Adrenal gland (tissue), 12 donors: Measurements from ENCODE around the gene ATP11A. TPM values are rescaled to one million over a fixed set of nuclear protein-coding genes. Genes with fewer than 3 reads are reported as not detected.

Source experiments
- DNase-seq, 7 donors: peaks; one replicate each; pipeline ENCODE4 v3.0.0-alpha.2; 2019 to 2020
- H3K27ac ChIP-seq, 5 donors: fragments of 200-600 bp; sonication (generic) in 4 of 5; 1 replicate in 3 of 5; 2 replicates in 2 of 5; pipeline versions ENCODE4 v1.5.1 to v1.8.0; 2016 to 2020; ENCODE audit warnings: mild to moderate bottlenecking in 1 of 5
- H3K27me3 ChIP-seq: fragments of 200-600 bp; 2 replicates; pipeline ENCODE4 v1.8.0; 2021
- H3K36me3 ChIP-seq, 2 donors: fragments of 200-600 bp; replicated peaks in 1 of 2; 1 replicate in 1 of 2; 2 replicates in 1 of 2; pipeline versions ENCODE4 v1.5.1 to v1.8.0; 2018 to 2022
- H3K4me1 ChIP-seq, 2 donors: fragments of 200-600 bp; replicated peaks in 1 of 2; 1 replicate in 1 of 2; 2 replicates in 1 of 2; pipeline versions ENCODE4 v1.5.1 to v1.8.0; 2018 to 2021
- H3K4me3 ChIP-seq, 4 donors: fragments of 200-600 bp; sonication (generic) in 3 of 4; one replicate each; pipeline ENCODE4 v1.5.1; 2016 to 2018
- H3K9me3 ChIP-seq, 3 donors: fragments of 200-600 bp; sonication (generic) in 1 of 3; replicated peaks in 1 of 3; 1 replicate in 2 of 3; 2 replicates in 1 of 3; pipeline versions ENCODE4 v1.5.1 to v1.8.0; 2016 to 2021
- CTCF ChIP-seq, 6 experiments: fragments of 450-650 bp in 4 of 6; fragments of 200-600 bp in 2 of 6; sonication (generic) in 1 of 6; IDR thresholded peaks; 1 replicate in 5 of 6; 2 replicates in 1 of 6; pipeline versions ENCODE4 v1.5.1 to v1.8.0; 2016 to 2021; ENCODE audit warnings: antibody characterized with exemption in 6 of 6, mild to moderate bottlenecking in 2 of 6, moderate library complexity in 1 of 6
- POLR2A ChIP-seq, 2 donors: fragments of 450-650 bp; IDR thresholded peaks; one replicate each; pipeline ENCODE4 v1.6.1; 2017; ENCODE audit warnings: antibody characterized with exemption in 2 of 2, mild to moderate bottlenecking in 2 of 2, moderate library complexity in 1 of 2
- WGBS, 4 donors: extraction: QIAGEN DNeasy Blood & Tissue Kit in 2 of 4; methylation state at CpG; one replicate each; pipeline versions ENCODE4 v1.1.5 to v1.1.7; 2013 to 2017; 5-methylcytosine and 5-hydroxymethylcytosine counted together
- intact Hi-C, 2 donors: fragments of 100-400 bp; cut with DNase I; formaldehyde crosslinking; loops; one replicate each; pipeline versions ENCODE4 v1.14.1 to v1.15.0; 2022 to 2023
- polyA plus RNA-seq, 3 donors: library from polyadenylated mRNA; stranded (reverse); fragments of 200-250 nt in 2 of 3; fragments of 350-450 nt in 1 of 3; fragmentation: Illumina TruSeq in 1 of 3; extraction: RNeasy Lipid Tissue Mini Kit (QIAGEN cat#74804) in 1 of 3; gene quantifications; one replicate each; pipeline ENCODE4 v1.2.3, GENCODE V29; 2013 to 2014
- total RNA-seq, 9 donors: library from RNA; depleted of rRNA in 4 of 9; stranded (reverse); fragments of >200 nt in 4 of 9; fragments of 120-200 nt in 1 of 9; fragmentation: NEBNext Ultra II Directional in 1 of 9; extraction: Animal tissue kit (Norgen Biotek cat#: 25700) in 1 of 9; gene quantifications; one replicate each; pipeline versions ENCODE4 v1.1.0 to v1.2.4, GENCODE V29; 2013 to 2023
- donor health status: healthy with polysubstance abuse.
- donor health status: Bipolar disorder and iron deficiency.
- donor health status: DM: yes; HTN: yes; CAD: no.
- donor health status: DM: no; HTN: no; CAD: no.
- donor health status: DM: no; HTN: no; CAD: no.
- donor health status: DM: yes; HTN: yes; CAD: no.

Gene ATP11A
- total and polyA plus RNA-seq, 12 donors, result 6.0 to 94.1 (median 29.8) TPM

DNA sequence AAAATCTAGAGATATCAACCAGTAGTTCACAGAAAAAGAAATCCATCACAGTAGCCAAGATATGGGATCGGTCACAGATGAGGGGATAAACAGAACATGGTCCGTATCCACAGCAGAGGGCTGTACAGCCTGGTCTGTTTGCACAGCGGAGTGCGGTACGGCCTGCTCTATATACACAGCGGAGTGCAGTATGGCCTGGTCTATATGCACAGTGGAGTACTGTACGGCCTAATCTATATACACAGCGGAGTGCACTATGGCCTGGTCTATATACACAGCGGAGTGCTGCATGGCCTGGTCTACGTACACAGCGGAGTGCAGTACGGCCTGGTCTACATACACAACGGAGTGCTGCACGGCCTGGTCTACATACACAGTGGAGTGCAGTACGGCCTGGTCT lies 236.2 kb downstream of the ATP11A start:
- intact Hi-C loops, result no loop called here
- Histone ChIP-seq H3K27me3 (no peaks in the 10 kb centered on the region), H3K4me3 (no peak overlapping the region), H3K27ac (no peak overlapping the region), H3K36me3 (no peaks in the 10 kb centered on the region), H3K9me3 (no peaks in the 10 kb centered on the region), H3K4me1 (peaks cover 0 to 9% of the 10 kb centered on the region in 2 donors)
- TF ChIP-seq POLR2A (IDR thresholded peaks at IDR 0.05) (no peak), CTCF (IDR thresholded peaks at IDR 0.05) (no peak)
- no peak for DNase-seq
- 87 to 95% (median 89%) methylated on average over 15 of the region's 15 CpGs for WGBS, 4 donors

DNA sequence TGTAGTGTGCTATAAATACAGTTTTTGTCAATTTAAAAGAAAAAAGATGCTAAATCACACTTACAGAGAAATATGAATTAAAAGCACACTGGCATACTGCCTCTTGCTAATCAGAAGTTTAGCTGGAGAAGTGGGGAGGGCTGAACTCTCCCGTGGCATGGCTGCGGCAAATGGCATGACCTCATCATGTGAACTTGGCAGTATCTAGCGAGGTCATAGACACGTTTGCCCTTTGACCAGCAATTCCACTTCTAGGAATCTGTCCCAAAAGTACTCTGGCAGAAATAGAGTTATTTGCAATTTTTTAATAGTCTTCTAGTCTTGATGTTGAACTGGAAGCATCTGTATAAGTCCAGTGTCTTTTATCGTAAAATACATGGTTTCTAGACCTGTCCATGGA lies 237.2 kb downstream of the ATP11A start:
- Histone ChIP-seq H3K27me3 (no peaks in the 10 kb centered on the region), H3K36me3 (no peaks in the 10 kb centered on the region), H3K4me3 (no peak overlapping the region), H3K4me1 (peaks cover 0 to 9% of the 10 kb centered on the region in 2 donors), H3K9me3 (no peaks in the 10 kb centered on the region), H3K27ac (no peak overlapping the region)
- WGBS, 4 donors, result 72 to 77% (median 72%) methylated on average over 5 of the region's 5 CpGs
- TF ChIP-seq CTCF (IDR thresholded peaks at IDR 0.05) (no peak), POLR2A (IDR thresholded peaks at IDR 0.05) (no peak)
- peak in 1 of 7 donors; percentile 30 for DNase-seq
- intact Hi-C loops, result no loop called here

DNA sequence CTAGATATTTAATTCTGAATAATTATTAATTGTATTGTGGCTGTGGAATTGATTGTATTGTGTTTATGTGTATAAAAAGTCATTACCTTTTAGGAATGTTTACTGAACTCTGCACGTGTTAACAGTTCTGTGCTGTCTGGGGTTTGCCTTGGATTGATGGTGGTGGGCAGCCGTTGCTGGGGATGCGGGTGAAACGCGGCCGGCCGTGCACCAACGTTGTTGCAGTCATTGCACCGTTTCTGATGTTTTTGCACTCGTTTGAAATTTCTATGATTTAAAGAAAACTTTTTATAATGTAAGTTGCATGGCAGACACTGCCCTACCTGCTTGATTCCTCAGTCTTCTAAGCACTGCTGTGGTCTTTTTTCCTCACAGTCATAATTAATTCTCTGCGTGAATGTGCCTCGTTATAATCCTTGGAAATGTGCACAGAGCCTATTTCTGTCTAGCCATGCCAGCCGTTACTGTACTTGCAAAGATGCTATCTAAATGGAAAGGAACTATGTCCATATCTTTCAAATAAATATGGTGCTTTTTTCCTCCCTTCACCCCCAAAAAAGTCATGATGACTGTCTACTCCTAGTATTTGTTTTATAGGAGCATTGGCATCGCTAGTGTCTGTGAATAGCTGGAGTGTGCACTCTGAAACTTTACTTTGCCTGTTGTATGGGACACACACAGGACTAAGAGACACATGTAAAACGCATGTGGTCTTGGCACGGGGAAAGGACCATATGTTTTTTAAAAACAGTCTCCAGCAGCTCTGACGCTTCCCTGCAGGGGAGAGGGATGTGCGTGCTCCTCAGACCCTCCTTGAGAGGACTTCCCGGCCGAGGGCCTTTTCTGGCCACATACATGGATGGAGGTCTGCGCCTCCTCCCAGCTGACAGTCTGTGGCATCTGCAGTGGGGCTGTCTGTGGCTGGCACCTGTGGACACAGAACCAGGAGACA lies 238.5 kb downstream of the ATP11A start:
- Histone ChIP-seq H3K36me3 (no peaks in the 10 kb centered on the region), H3K9me3 (no peaks in the 10 kb centered on the region), H3K27me3 (no peaks in the 10 kb centered on the region), H3K4me3 (no peak overlapping the region), H3K27ac (peak overlapping the region in 1 of 5 donors; percentile 51), H3K4me1 (peaks cover 0 to 9% of the 10 kb centered on the region in 2 donors)
- DNase-seq, result peak in 1 of 7 donors; percentile 10
- 61 to 74% (median 69%) methylated on average over 17 to 21 of the region's 21 CpGs for WGBS, 4 donors
- TF ChIP-seq CTCF (IDR thresholded peaks at IDR 0.05) (no peak), POLR2A (IDR thresholded peaks at IDR 0.05) (no peak)
- intact Hi-C loops, result no loop called here

GRCh38 chr13:112928972-112929782 lies 239.3 kb downstream of the ATP11A start:
- 18 to 25% (median 23%) methylated on average over 18 to 21 of the region's 21 CpGs for WGBS, 4 donors
- no peaks in the 10 kb centered on the region for H3K9me3 ChIP-seq
- no peaks in the 10 kb centered on the region for H3K36me3 ChIP-seq
- intact Hi-C loops, result no loop called here
- DNase-seq, result peak; percentile 35 to 75 (median 56)
- H3K4me3 ChIP-seq, result no peak overlapping the region
- TF ChIP-seq CTCF (IDR thresholded peaks at IDR 0.05) (peak in 1 of 6 experiments; percentile 3), POLR2A (IDR thresholded peaks at IDR 0.05) (no peak)
- H3K27me3 ChIP-seq, result no peaks in the 10 kb centered on the region
- peaks cover 0 to 9% of the 10 kb centered on the region in 2 donors for H3K4me1 ChIP-seq
- H3K27ac ChIP-seq, result peak overlapping the region in 1 of 5 donors; percentile 51
